Measurements from ENCODE around the gene PPIL1. TPM values are rescaled to one million over a fixed set of nuclear protein-coding genes. Genes with fewer than 3 reads are reported as not detected.

The PPIL1 gene
- polyA plus RNA-seq, 3 donors from 2014 or later = 10.8 to 18.1 (median 15.1) TPM

Other genes with a start within 250 kb of the PPIL1 start
- gene CDKN1A, start 196.1 kb downstream of the PPIL1 start, polyA plus RNA-seq = 10 to 100 TPM in 1 of 3 donors, 1 to 10 TPM in 2; 3.3 to 13.6 (median 7.0) TPM
- not detected for gene RAB44, start 177.0 kb downstream of the PPIL1 start, polyA plus RNA-seq
- under 1 TPM; 0.29 to 0.52 (median 0.49) TPM for gene CPNE5, start 35.4 kb downstream of the PPIL1 start, polyA plus RNA-seq
- gene C6orf89, start 11.1 kb upstream of the PPIL1 start, polyA plus RNA-seq = 10 to 100 TPM; 26.8 to 54.2 (median 43.8) TPM
- gene PI16, start 79.9 kb upstream of the PPIL1 start, polyA plus RNA-seq = 1 to 10 TPM; 3.6 to 6.9 (median 3.6) TPM
- gene MTCH1, start 111.4 kb upstream of the PPIL1 start, polyA plus RNA-seq = 100 to 1,000 TPM in 1 of 3 donors, 10 to 100 TPM in 2; 86.0 to 116 (median 94.7) TPM
- gene FGD2, start 130.9 kb upstream of the PPIL1 start, polyA plus RNA-seq = 1 to 10 TPM in 2 of 3 donors, under 1 TPM in 1; 0.77 to 3.6 (median 1.9) TPM

All from immature natural killer cell (primary cell).